WTC11 (cell line): ENCODE measurements around the gene RABEP1. TPM values are rescaled to one million over a fixed set of nuclear protein-coding genes. Genes with fewer than 3 reads are reported as not detected.
"Not testable (repeated sequence)": the region's sequence is repeated elsewhere in the genome, so short reads cannot be mapped to it uniquely, and the experiment has no call there.

ENCODE experiments used
- ATAC-seq: fragments of 200-7000 bp; cut with Tn5 transposase; 2 replicates; pipeline ENCODE4 v1.10.0; 2021; ENCODE audit warnings: mild to moderate bottlenecking, moderate library complexity
- CTCF ChIA-PET: fragments of 300-600 bp; sonication (Branson Sonifier 250); formaldehyde crosslinking; loops from one replicate; lab custom pipeline; 2021; ENCODE audit warnings: antibody characterized with exemption; lab: Charles Lee
- POLR2A ChIA-PET: fragments of 350-600 bp; sonication (Branson Sonifier 250); formaldehyde crosslinking; loops from one replicate; lab custom pipeline; 2021; ENCODE audit warnings: antibody characterized with exemption; lab: Charles Lee
- DNase-seq: peaks from one replicate; pipeline ENCODE4 v3.0.0; 2021; ENCODE audit warnings: low spot score
- H3K27ac Mint-ChIP-seq: 2 replicates; pipeline ENCODE4 v1.8.0; 2021; ENCODE audit warnings: mixed read lengths
- H3K27me3 Mint-ChIP-seq: 2 replicates; pipeline ENCODE4 v1.8.0; 2021; ENCODE audit warnings: low read depth, mild to moderate bottlenecking, moderate library complexity, mixed read lengths
- H3K36me3 Mint-ChIP-seq: 2 replicates; pipeline ENCODE4 v1.8.0; 2021; ENCODE audit warnings: mixed read lengths
- H3K4me1 Mint-ChIP-seq: 2 replicates; pipeline ENCODE4 v1.8.0; 2022; ENCODE audit warnings: mixed read lengths
- H3K4me3 Mint-ChIP-seq: 2 replicates; pipeline ENCODE4 v1.8.0; 2021; ENCODE audit warnings: mild to moderate bottlenecking, moderate library complexity, mixed read lengths
- H3K9me3 Mint-ChIP-seq: 2 replicates; pipeline ENCODE4 v1.8.0; 2021; ENCODE audit warnings: mixed read lengths
- ATF1 ChIP-seq: sonication (generic); formaldehyde crosslinking; IDR thresholded peaks from 2 replicates; pipeline ENCODE4 v1.8.1; 2023; ENCODE audit warnings: mild to moderate bottlenecking, moderate library complexity, missing genetic modification reagents
- EMX1 ChIP-seq: fragments of 250-450 bp; sonication (Bioruptor Pico); IDR thresholded peaks from 2 replicates; pipeline ENCODE4 v1.8.0; 2021; ENCODE audit warnings: mild to moderate bottlenecking
- HMGA2 ChIP-seq: fragments of 250-450 bp; sonication (Bioruptor Pico); IDR thresholded peaks from 2 replicates; pipeline ENCODE4 v1.4.0; 2021; ENCODE audit warnings: mild to moderate bottlenecking, moderate library complexity
- IRF2 ChIP-seq: sonication (generic); formaldehyde crosslinking; IDR thresholded peaks from 2 replicates; pipeline ENCODE4 v1.8.0; 2022; ENCODE audit warnings: low read depth, missing genetic modification reagents, borderline replicate concordance
- NFATC4 ChIP-seq: fragments of 250-450 bp; sonication (Bioruptor Pico); IDR thresholded peaks from 2 replicates; pipeline ENCODE4 v1.9.0; 2021; ENCODE audit warnings: mild to moderate bottlenecking
- NR3C1 ChIP-seq: sonication (generic); formaldehyde crosslinking; conservative IDR thresholded peaks from 2 replicates; pipeline ENCODE4 v1.8.1; 2023; ENCODE audit warnings: low read depth, mild to moderate bottlenecking, missing genetic modification reagents
- PRRX2 ChIP-seq: fragments of 250-450 bp; sonication (Bioruptor Pico); IDR thresholded peaks from 2 replicates; pipeline ENCODE4 v1.8.0; 2021; ENCODE audit warnings: mild to moderate bottlenecking
- SMAD3 ChIP-seq: sonication (generic); formaldehyde crosslinking; IDR thresholded peaks from 2 replicates; pipeline ENCODE4 v1.8.0; 2022; ENCODE audit warnings: missing genetic modification reagents, mild to moderate bottlenecking, borderline replicate concordance
- SOX15 ChIP-seq: fragments of 250-450 bp; sonication (Bioruptor Pico); IDR thresholded peaks from 2 replicates; pipeline ENCODE4 v1.9.0; 2021; ENCODE audit warnings: mild to moderate bottlenecking
- TCF7 ChIP-seq: sonication (generic); formaldehyde crosslinking; IDR thresholded peaks from 2 replicates; pipeline ENCODE4 v1.8.0; 2022; ENCODE audit warnings: mild to moderate bottlenecking, low read depth, missing genetic modification reagents, moderate library complexity
- ZNF138 ChIP-seq: sonication (generic); formaldehyde crosslinking; conservative IDR thresholded peaks from 2 replicates; pipeline ENCODE4 v1.8.1; 2022; ENCODE audit warnings: mild to moderate bottlenecking, moderate library complexity, missing genetic modification reagents
- ZNF423 ChIP-seq: fragments of 250-450 bp; sonication (Bioruptor Pico); IDR thresholded peaks from 2 replicates; pipeline ENCODE4 v2.1.2; 2022; ENCODE audit warnings: mild to moderate bottlenecking, moderate library complexity
- total RNA-seq: library from RNA; stranded (reverse); gene quantifications from 3 replicates; pipeline ENCODE4 v1.2.3, GENCODE V29; 2021
- TF ChIP-seq, protein P1 (sequence below): fragments of 200-600 bp; IDR thresholded peaks from 2 replicates; pipeline ENCODE4 v1.8.0; 2022; ENCODE audit warnings: antibody characterized with exemption
- TF ChIP-seq, protein P2 (sequence below): sonication (generic); formaldehyde crosslinking; IDR thresholded peaks from 2 replicates; pipeline ENCODE4 v1.8.0; 2022; ENCODE audit warnings: missing genetic modification reagents
- TF ChIP-seq, protein P3 (sequence below): sonication (generic); formaldehyde crosslinking; IDR thresholded peaks from 2 replicates; pipeline ENCODE4 v1.8.1; 2023; ENCODE audit warnings: mild to moderate bottlenecking, missing genetic modification reagents
- TF ChIP-seq, protein P4 (sequence below): sonication (generic); formaldehyde crosslinking; IDR thresholded peaks from 2 replicates; pipeline ENCODE4 v1.8.0; 2023; ENCODE audit warnings: mild to moderate bottlenecking, missing genetic modification reagents

Gene RABEP1
- total RNA-seq, 1 experiment from 2014 or later = 40.9 TPM

DNA sequence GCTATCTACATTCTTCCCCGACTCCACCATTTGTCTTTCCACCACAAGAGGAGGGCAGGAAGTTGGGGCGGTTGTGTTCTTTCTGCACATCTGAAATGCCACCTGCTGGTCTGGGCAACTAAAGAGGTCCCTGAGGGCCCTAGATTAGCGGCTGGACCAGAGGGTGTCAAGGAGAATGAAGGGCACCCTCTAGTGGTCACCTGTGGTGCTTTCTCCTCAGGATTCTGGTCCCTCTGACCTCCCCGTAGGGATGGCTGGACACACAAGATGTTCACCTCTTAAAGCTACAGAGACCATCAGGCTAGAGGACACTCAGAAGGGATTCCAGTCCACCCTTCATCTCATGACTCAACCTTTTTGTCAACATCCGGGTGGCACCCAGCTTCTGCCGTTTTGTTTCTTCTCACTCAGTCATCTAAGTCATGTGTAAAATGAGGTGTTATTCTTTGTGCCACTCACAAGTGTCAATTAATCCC, 44.5 kb upstream of the RABEP1 start:
- TF ChIP-seq NFATC4 (no peak), ZNF423 (CRISPR knock-in tag) (peak; percentile 37; the same call in 1 of the 2 replicates)
- TF ChIP-seq, protein P1, sequence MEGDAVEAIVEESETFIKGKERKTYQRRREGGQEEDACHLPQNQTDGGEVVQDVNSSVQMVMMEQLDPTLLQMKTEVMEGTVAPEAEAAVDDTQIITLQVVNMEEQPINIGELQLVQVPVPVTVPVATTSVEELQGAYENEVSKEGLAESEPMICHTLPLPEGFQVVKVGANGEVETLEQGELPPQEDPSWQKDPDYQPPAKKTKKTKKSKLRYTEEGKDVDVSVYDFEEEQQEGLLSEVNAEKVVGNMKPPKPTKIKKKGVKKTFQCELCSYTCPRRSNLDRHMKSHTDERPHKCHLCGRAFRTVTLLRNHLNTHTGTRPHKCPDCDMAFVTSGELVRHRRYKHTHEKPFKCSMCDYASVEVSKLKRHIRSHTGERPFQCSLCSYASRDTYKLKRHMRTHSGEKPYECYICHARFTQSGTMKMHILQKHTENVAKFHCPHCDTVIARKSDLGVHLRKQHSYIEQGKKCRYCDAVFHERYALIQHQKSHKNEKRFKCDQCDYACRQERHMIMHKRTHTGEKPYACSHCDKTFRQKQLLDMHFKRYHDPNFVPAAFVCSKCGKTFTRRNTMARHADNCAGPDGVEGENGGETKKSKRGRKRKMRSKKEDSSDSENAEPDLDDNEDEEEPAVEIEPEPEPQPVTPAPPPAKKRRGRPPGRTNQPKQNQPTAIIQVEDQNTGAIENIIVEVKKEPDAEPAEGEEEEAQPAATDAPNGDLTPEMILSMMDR = peak; percentile 70
- TF ChIP-seq, protein P2, sequence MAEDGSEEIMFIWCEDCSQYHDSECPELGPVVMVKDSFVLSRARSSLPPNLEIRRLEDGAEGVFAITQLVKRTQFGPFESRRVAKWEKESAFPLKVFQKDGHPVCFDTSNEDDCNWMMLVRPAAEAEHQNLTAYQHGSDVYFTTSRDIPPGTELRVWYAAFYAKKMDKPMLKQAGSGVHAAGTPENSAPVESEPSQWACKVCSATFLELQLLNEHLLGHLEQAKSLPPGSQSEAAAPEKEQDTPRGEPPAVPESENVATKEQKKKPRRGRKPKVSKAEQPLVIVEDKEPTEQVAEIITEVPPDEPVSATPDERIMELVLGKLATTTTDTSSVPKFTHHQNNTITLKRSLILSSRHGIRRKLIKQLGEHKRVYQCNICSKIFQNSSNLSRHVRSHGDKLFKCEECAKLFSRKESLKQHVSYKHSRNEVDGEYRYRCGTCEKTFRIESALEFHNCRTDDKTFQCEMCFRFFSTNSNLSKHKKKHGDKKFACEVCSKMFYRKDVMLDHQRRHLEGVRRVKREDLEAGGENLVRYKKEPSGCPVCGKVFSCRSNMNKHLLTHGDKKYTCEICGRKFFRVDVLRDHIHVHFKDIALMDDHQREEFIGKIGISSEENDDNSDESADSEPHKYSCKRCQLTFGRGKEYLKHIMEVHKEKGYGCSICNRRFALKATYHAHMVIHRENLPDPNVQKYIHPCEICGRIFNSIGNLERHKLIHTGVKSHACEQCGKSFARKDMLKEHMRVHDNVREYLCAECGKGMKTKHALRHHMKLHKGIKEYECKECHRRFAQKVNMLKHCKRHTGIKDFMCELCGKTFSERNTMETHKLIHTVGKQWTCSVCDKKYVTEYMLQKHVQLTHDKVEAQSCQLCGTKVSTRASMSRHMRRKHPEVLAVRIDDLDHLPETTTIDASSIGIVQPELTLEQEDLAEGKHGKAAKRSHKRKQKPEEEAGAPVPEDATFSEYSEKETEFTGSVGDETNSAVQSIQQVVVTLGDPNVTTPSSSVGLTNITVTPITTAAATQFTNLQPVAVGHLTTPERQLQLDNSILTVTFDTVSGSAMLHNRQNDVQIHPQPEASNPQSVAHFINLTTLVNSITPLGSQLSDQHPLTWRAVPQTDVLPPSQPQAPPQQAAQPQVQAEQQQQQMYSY (CRISPR knock-in tag) = no peak
- H3K27ac Mint-ChIP-seq = no peak overlapping the region
- ATAC-seq (peak; percentile 95), DNase-seq (peak; percentile 74)
- no peak overlapping the region for H3K4me3 Mint-ChIP-seq
- no peaks in the 10 kb centered on the region; the same call in 1 of the 2 replicates for H3K4me1 Mint-ChIP-seq
- no peaks in the 10 kb centered on the region; the same call in 1 of the 2 replicates for H3K27me3 Mint-ChIP-seq
- POLR2A ChIA-PET = interaction anchor here (0.6 kb wide), 1 partner anchor 43 kb away, joined by 4 read pairs; no protein-coding TSS in a partner anchor
- CTCF ChIA-PET = interaction anchor here (0.5 to 2.2 kb wide), 29 partner anchors 9 to 270 kb away, joined by 3 to 16 read pairs (median 3); partner anchors contain the start of genes DERL2, MIS12, SPAG7 and ZNF594
- no peaks in the 10 kb centered on the region for H3K36me3 Mint-ChIP-seq
- H3K9me3 Mint-ChIP-seq = no peaks in the 10 kb centered on the region

DNA sequence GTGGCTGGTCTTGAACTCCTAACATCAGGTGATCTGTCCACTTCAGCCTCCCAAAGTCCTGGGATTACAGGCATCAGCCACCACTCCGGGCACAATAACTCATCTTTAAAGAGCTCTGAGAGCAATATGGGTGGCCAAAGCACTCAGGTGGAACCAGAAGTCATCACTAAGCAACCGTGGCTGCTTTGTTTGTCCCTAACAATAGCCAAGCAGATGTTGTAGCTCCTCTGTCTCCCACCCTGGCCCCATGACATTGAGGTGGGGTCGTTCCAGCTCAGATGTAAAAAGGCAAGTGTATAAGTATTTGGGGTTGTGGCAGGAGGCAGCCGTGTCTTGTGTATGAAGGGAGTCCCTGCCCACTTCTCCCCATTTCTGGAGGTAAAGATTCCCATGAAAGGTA, 43.8 kb upstream of the RABEP1 start:
- CTCF ChIA-PET = interaction anchor here (0.9 to 2.2 kb wide), 4 partner anchors 16 to 271 kb away, joined by 3 to 16 read pairs (median 6); partner anchors contain the start of genes SPAG7 and ZNF594
- no peak overlapping the region for H3K4me3 Mint-ChIP-seq
- no peak for ATAC-seq
- no peaks in the 10 kb centered on the region; the same call in 1 of the 2 replicates for H3K4me1 Mint-ChIP-seq
- no peak for DNase-seq
- TF ChIP-seq NFATC4 = no peak
- no peak for TF ChIP-seq TCF7 (CRISPR knock-in tag)
- TF ChIP-seq SMAD3 (CRISPR knock-in tag) = no peak
- no peak for TF ChIP-seq SOX15 (CRISPR knock-in tag)
- no peak for TF ChIP-seq IRF2 (CRISPR knock-in tag)
- no peak for TF ChIP-seq PRRX2 (CRISPR knock-in tag)
- no peak for TF ChIP-seq ZNF138 (CRISPR knock-in tag)
- TF ChIP-seq, protein P3, sequence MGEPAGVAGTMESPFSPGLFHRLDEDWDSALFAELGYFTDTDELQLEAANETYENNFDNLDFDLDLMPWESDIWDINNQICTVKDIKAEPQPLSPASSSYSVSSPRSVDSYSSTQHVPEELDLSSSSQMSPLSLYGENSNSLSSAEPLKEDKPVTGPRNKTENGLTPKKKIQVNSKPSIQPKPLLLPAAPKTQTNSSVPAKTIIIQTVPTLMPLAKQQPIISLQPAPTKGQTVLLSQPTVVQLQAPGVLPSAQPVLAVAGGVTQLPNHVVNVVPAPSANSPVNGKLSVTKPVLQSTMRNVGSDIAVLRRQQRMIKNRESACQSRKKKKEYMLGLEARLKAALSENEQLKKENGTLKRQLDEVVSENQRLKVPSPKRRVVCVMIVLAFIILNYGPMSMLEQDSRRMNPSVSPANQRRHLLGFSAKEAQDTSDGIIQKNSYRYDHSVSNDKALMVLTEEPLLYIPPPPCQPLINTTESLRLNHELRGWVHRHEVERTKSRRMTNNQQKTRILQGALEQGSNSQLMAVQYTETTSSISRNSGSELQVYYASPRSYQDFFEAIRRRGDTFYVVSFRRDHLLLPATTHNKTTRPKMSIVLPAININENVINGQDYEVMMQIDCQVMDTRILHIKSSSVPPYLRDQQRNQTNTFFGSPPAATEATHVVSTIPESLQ (CRISPR knock-in tag) = no peak
- no peak for TF ChIP-seq NR3C1
- no peak for TF ChIP-seq HMGA2 (CRISPR knock-in tag)
- no peak for TF ChIP-seq ATF1 (CRISPR knock-in tag)
- TF ChIP-seq, protein P4, sequence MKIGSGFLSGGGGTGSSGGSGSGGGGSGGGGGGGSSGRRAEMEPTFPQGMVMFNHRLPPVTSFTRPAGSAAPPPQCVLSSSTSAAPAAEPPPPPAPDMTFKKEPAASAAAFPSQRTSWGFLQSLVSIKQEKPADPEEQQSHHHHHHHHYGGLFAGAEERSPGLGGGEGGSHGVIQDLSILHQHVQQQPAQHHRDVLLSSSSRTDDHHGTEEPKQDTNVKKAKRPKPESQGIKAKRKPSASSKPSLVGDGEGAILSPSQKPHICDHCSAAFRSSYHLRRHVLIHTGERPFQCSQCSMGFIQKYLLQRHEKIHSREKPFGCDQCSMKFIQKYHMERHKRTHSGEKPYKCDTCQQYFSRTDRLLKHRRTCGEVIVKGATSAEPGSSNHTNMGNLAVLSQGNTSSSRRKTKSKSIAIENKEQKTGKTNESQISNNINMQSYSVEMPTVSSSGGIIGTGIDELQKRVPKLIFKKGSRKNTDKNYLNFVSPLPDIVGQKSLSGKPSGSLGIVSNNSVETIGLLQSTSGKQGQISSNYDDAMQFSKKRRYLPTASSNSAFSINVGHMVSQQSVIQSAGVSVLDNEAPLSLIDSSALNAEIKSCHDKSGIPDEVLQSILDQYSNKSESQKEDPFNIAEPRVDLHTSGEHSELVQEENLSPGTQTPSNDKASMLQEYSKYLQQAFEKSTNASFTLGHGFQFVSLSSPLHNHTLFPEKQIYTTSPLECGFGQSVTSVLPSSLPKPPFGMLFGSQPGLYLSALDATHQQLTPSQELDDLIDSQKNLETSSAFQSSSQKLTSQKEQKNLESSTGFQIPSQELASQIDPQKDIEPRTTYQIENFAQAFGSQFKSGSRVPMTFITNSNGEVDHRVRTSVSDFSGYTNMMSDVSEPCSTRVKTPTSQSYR (CRISPR knock-in tag) = no peak
- no peak for TF ChIP-seq EMX1 (CRISPR knock-in tag)
- H3K27me3 Mint-ChIP-seq = no peaks in the 10 kb centered on the region; the same call in 1 of the 2 replicates
- no peak overlapping the region for H3K27ac Mint-ChIP-seq
- no peaks in the 10 kb centered on the region for H3K36me3 Mint-ChIP-seq
- H3K9me3 Mint-ChIP-seq = no peaks in the 10 kb centered on the region
- POLR2A ChIA-PET = no interaction called here

DNA sequence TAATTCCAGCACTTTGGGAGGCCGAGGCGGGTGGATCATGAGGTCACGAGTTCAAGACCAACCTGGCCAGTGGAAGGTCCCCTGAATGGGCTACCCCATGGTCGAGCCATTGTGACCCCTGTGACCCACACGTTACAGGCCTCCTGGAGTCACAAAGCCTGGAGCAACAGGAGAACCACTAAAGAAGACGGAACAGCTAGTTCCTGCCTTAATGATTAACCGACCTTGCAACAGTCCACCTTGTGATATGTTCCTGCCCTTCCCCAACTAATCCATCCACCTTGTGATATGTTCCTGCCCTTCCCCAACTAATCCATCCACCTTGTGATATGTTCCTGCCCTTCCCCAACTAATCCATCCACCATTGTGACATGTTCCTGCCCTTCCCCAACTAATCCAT, 42.3 kb upstream of the RABEP1 start:
- ATAC-seq, H3K9me3 Mint-ChIP-seq, POLR2A ChIA-PET, H3K4me3 Mint-ChIP-seq, H3K27ac Mint-ChIP-seq, H3K4me1 Mint-ChIP-seq, H3K36me3 Mint-ChIP-seq, H3K27me3 Mint-ChIP-seq, DNase-seq, CTCF ChIA-PET: not testable (repeated sequence)
